ENCODE results near the gene COL26A1.
"Not testable (repeated sequence)": the region's sequence is repeated elsewhere in the genome, so short reads cannot be mapped to it uniquely, and the experiment has no call there.

COL26A1 gene

GRCh38 chr7:101560856-101561255, 198.2 kb downstream of the COL26A1 start:
- 94 to 98% methylated on average over 5 to 6 of the region's 7 CpGs for WGBS, 2 experiments (ENCODE audit: insufficient coverage in 2 of 2)

GRCh38 chr7:101561293-101561692, 198.6 kb downstream of the COL26A1 start:
- not testable (repeated sequence) for H3K36me3 ChIP-seq (ENCODE audit: control insufficient read depth, insufficient read depth, low read length); H3K4me3 ChIP-seq (ENCODE audit: extremely low read depth, insufficient read depth, low read length, poor library complexity, severe bottlenecking); H3K9me3 ChIP-seq (ENCODE audit: control insufficient read depth, low read length); H3K27ac ChIP-seq (ENCODE audit: low read depth, low read length, severe bottlenecking); H3K4me1 ChIP-seq (ENCODE audit: control insufficient read depth, insufficient read depth, low read length, poor library complexity, severe bottlenecking)
- WGBS, 2 experiments (ENCODE audit: insufficient coverage in 2 of 2) = 100% methylated on average over 1 of the region's 3 CpGs; no CpG with 5 or more reads in 1 of the 2 experiments

More at GRCh38 chr7:101560856-101561255, 198.2 kb downstream of the COL26A1 start:
- no peak overlapping the region for H3K27ac ChIP-seq (ENCODE audit: low read depth, low read length, severe bottlenecking)
- H3K36me3 ChIP-seq (ENCODE audit: control insufficient read depth, insufficient read depth, low read length) = no peaks in the 10 kb centered on the region
- peaks cover 5% of the 10 kb centered on the region for H3K4me1 ChIP-seq (ENCODE audit: control insufficient read depth, insufficient read depth, low read length, poor library complexity, severe bottlenecking)
- H3K4me3 ChIP-seq (ENCODE audit: extremely low read depth, insufficient read depth, low read length, poor library complexity, severe bottlenecking) = no peak overlapping the region
- no peaks in the 10 kb centered on the region for H3K9me3 ChIP-seq (ENCODE audit: control insufficient read depth, low read length)

- H3K27ac ChIP-seq (ENCODE audit: low read depth, low read length, severe bottlenecking) = no peak overlapping the region
- 82 to 86% methylated on average over 12 to 14 of the region's 15 CpGs for WGBS, 2 experiments (ENCODE audit: insufficient coverage in 2 of 2)
- H3K9me3 ChIP-seq (ENCODE audit: control insufficient read depth, low read length) = no peaks in the 10 kb centered on the region
Measured at GRCh38 chr7:101562531-101563197, 200.0 kb downstream of the COL26A1 start.

GRCh38 chr7:101563198-101563901, 200.7 kb downstream of the COL26A1 start:
- peaks cover 5% of the 10 kb centered on the region for H3K4me1 ChIP-seq (ENCODE audit: control insufficient read depth, insufficient read depth, low read length, poor library complexity, severe bottlenecking)
- no peak overlapping the region for H3K27ac ChIP-seq (ENCODE audit: low read depth, low read length, severe bottlenecking)
- H3K36me3 ChIP-seq (ENCODE audit: control insufficient read depth, insufficient read depth, low read length) = no peaks in the 10 kb centered on the region
- H3K9me3 ChIP-seq (ENCODE audit: control insufficient read depth, low read length) = no peaks in the 10 kb centered on the region
- WGBS, 2 experiments (ENCODE audit: insufficient coverage in 2 of 2) = 88 to 95% methylated on average over 13 of the region's 15 CpGs
- H3K4me3 ChIP-seq (ENCODE audit: extremely low read depth, insufficient read depth, low read length, poor library complexity, severe bottlenecking) = no peak overlapping the region

More at GRCh38 chr7:101562531-101563197, 200.0 kb downstream of the COL26A1 start:
- Histone ChIP-seq H3K36me3 (ENCODE audit: control insufficient read depth, insufficient read depth, low read length) (no peaks in the 10 kb centered on the region), H3K4me3 (ENCODE audit: extremely low read depth, insufficient read depth, low read length, poor library complexity, severe bottlenecking) (no peak overlapping the region), H3K4me1 (ENCODE audit: control insufficient read depth, insufficient read depth, low read length, poor library complexity, severe bottlenecking) (peaks cover 5% of the 10 kb centered on the region)

- H3K27ac ChIP-seq (ENCODE audit: low read depth, low read length, severe bottlenecking) = no peak overlapping the region
- H3K4me1 ChIP-seq (ENCODE audit: control insufficient read depth, insufficient read depth, low read length, poor library complexity, severe bottlenecking) = peaks cover 5% of the 10 kb centered on the region
- no peaks in the 10 kb centered on the region for H3K36me3 ChIP-seq (ENCODE audit: control insufficient read depth, insufficient read depth, low read length)
- 81 to 82% methylated on average over 19 to 23 of the region's 23 CpGs for WGBS, 2 experiments (ENCODE audit: insufficient coverage in 2 of 2)
- no peaks in the 10 kb centered on the region for H3K9me3 ChIP-seq (ENCODE audit: control insufficient read depth, low read length)
- no peak overlapping the region for H3K4me3 ChIP-seq (ENCODE audit: extremely low read depth, insufficient read depth, low read length, poor library complexity, severe bottlenecking)
Measured at GRCh38 chr7:101563943-101564777, 201.5 kb downstream of the COL26A1 start.

GRCh38 chr7:101564778-101565211, 202.1 kb downstream of the COL26A1 start:
- H3K9me3 ChIP-seq (ENCODE audit: control insufficient read depth, low read length) = no peaks in the 10 kb centered on the region
- no peak overlapping the region for H3K4me3 ChIP-seq (ENCODE audit: extremely low read depth, insufficient read depth, low read length, poor library complexity, severe bottlenecking)
- H3K36me3 ChIP-seq (ENCODE audit: control insufficient read depth, insufficient read depth, low read length) = no peaks in the 10 kb centered on the region
- peaks cover 5% of the 10 kb centered on the region for H3K4me1 ChIP-seq (ENCODE audit: control insufficient read depth, insufficient read depth, low read length, poor library complexity, severe bottlenecking)
- 46 to 52% methylated on average over 13 of the region's 16 CpGs for WGBS, 2 experiments (ENCODE audit: insufficient coverage in 2 of 2)
- no peak overlapping the region for H3K27ac ChIP-seq (ENCODE audit: low read depth, low read length, severe bottlenecking)

GRCh38 chr7:101565601-101566209, 203.0 kb downstream of the COL26A1 start:
- Histone ChIP-seq H3K4me1 (ENCODE audit: control insufficient read depth, insufficient read depth, low read length, poor library complexity, severe bottlenecking) (peaks cover 5% of the 10 kb centered on the region), H3K4me3 (ENCODE audit: extremely low read depth, insufficient read depth, low read length, poor library complexity, severe bottlenecking) (no peak overlapping the region), H3K36me3 (ENCODE audit: control insufficient read depth, insufficient read depth, low read length) (no peaks in the 10 kb centered on the region), H3K27ac (ENCODE audit: low read depth, low read length, severe bottlenecking) (no peak overlapping the region), H3K9me3 (ENCODE audit: control insufficient read depth, low read length) (no peaks in the 10 kb centered on the region)
- 92 to 97% methylated on average over 6 to 8 of the region's 8 CpGs for WGBS, 2 experiments (ENCODE audit: insufficient coverage in 2 of 2)

- Histone ChIP-seq H3K4me1 (ENCODE audit: control insufficient read depth, insufficient read depth, low read length, poor library complexity, severe bottlenecking) (peaks cover 5% of the 10 kb centered on the region), H3K4me3 (ENCODE audit: extremely low read depth, insufficient read depth, low read length, poor library complexity, severe bottlenecking) (no peak overlapping the region)
Measured at GRCh38 chr7:101567230-101567629, 204.6 kb downstream of the COL26A1 start.

GRCh38 chr7:101572156-101572555, 209.5 kb downstream of the COL26A1 start:
- Histone ChIP-seq H3K4me1 (ENCODE audit: control insufficient read depth, insufficient read depth, low read length, poor library complexity, severe bottlenecking) (no peaks in the 10 kb centered on the region), H3K27ac (ENCODE audit: low read depth, low read length, severe bottlenecking) (no peak overlapping the region), H3K36me3 (ENCODE audit: control insufficient read depth, insufficient read depth, low read length) (no peaks in the 10 kb centered on the region), H3K9me3 (ENCODE audit: control insufficient read depth, low read length) (peaks cover 8% of the 10 kb centered on the region), H3K4me3 (ENCODE audit: extremely low read depth, insufficient read depth, low read length, poor library complexity, severe bottlenecking) (no peak overlapping the region)
- no CpG with 5 or more reads among the region's 2 CpGs for WGBS, 2 experiments (ENCODE audit: insufficient coverage in 2 of 2)

More at GRCh38 chr7:101567230-101567629, 204.6 kb downstream of the COL26A1 start:
- Histone ChIP-seq H3K36me3 (ENCODE audit: control insufficient read depth, insufficient read depth, low read length) (no peaks in the 10 kb centered on the region), H3K27ac (ENCODE audit: low read depth, low read length, severe bottlenecking) (no peak overlapping the region), H3K9me3 (ENCODE audit: control insufficient read depth, low read length) (no peaks in the 10 kb centered on the region)
- 95 to 100% methylated on average over 2 to 5 of the region's 7 CpGs for WGBS, 2 experiments (ENCODE audit: insufficient coverage in 2 of 2)

- 46 to 69% methylated on average over 2 of the region's 2 CpGs for WGBS, 2 experiments (ENCODE audit: insufficient coverage in 2 of 2)
- H3K36me3 ChIP-seq (ENCODE audit: control insufficient read depth, insufficient read depth, low read length) = no peaks in the 10 kb centered on the region
- no peak overlapping the region for H3K27ac ChIP-seq (ENCODE audit: low read depth, low read length, severe bottlenecking)
- no peak overlapping the region for H3K4me3 ChIP-seq (ENCODE audit: extremely low read depth, insufficient read depth, low read length, poor library complexity, severe bottlenecking)
- H3K9me3 ChIP-seq (ENCODE audit: control insufficient read depth, low read length) = peaks cover 8% of the 10 kb centered on the region
- H3K4me1 ChIP-seq (ENCODE audit: control insufficient read depth, insufficient read depth, low read length, poor library complexity, severe bottlenecking) = no peaks in the 10 kb centered on the region
Measured at GRCh38 chr7:101575168-101575567, 212.5 kb downstream of the COL26A1 start.

Measured in mesodermal cell (in vitro differentiated cells).